K562 (cell line): Measurements from ENCODE around the gene KL.

Source experiments
- ARNT ChIP-seq, 2 experiments: fragments of 450-650 bp; IDR thresholded peaks; 2 replicates each; pipeline ENCODE4 v1.6.1; 2016; ENCODE audit warnings: mild to moderate bottlenecking in 1 of 2
- CTCF ChIP-seq, 3 experiments: IDR thresholded peaks in 2 of 3; conservative IDR thresholded peaks in 1 of 3; 2 replicates each; pipeline ENCODE4 v1.5.1; 2011 to 2012; ENCODE audit warnings: low read length in 3 of 3, mild to moderate bottlenecking in 3 of 3, control low read depth in 2 of 3, improper control_type of control experiment in 1 of 3, inconsistent platforms in 1 of 3, low read depth in 1 of 3, mixed read lengths in 1 of 3, moderate library complexity in 1 of 3; ENCODE audit not compliant: insufficient read depth in 2 of 3
- E2F8 ChIP-seq: fragments of 450-650 bp; IDR thresholded peaks from 2 replicates; pipeline ENCODE4 v1.7.1; 2018; ENCODE audit warnings: mild to moderate bottlenecking, low read depth; ENCODE audit not compliant: partially characterized antibody
- EZH2 ChIP-seq: IDR thresholded peaks from 2 replicates; pipeline ENCODE4 v1.6.1; 2012; ENCODE audit warnings: low read depth, mild to moderate bottlenecking, inconsistent platforms, low read length, borderline replicate concordance
- FOXK1 ChIP-seq: sonication (generic); formaldehyde crosslinking; IDR thresholded peaks from 2 replicates; pipeline ENCODE4 v1.8.0; 2022; ENCODE audit warnings: missing genetic modification reagents, mild to moderate bottlenecking, borderline replicate concordance
- MEF2D ChIP-seq: conservative IDR thresholded peaks from 2 replicates; pipeline ENCODE4 v1.6.1; 2016; ENCODE audit warnings: low read depth, missing genetic modification characterization, missing compliant biosample characterization
- NCOA2 ChIP-seq, 2 experiments: fragments of 450-650 bp; IDR thresholded peaks; 2 replicates each; pipeline ENCODE4 v1.6.1; 2018; ENCODE audit warnings: mild to moderate bottlenecking in 2 of 2, moderate library complexity in 1 of 2; ENCODE audit not compliant: partially characterized antibody in 2 of 2
- NR2C2 ChIP-seq, 2 experiments: fragments of 200-800 bp in 1 of 2; sonication (Bioruptor generic) in 1 of 2; sonication (generic) in 1 of 2; formaldehyde crosslinking in 1 of 2; IDR thresholded peaks; 2 replicates each; pipeline versions ENCODE4 v1.6.1 to v1.8.0; 2016 to 2022; ENCODE audit warnings: mild to moderate bottlenecking in 1 of 2, missing compliant biosample characterization in 1 of 2, missing genetic modification characterization in 1 of 2, missing genetic modification reagents in 1 of 2
- REST ChIP-seq, 2 experiments: fragments of 450-650 bp; formaldehyde crosslinking in 1 of 2; IDR thresholded peaks; 2 replicates each; pipeline versions ENCODE4 v1.4.0 to v1.6.1; 2014 to 2020; ENCODE audit warnings: mild to moderate bottlenecking in 2 of 2, borderline replicate concordance in 1 of 2, low read depth in 1 of 2
- RFX5 ChIP-seq: IDR thresholded peaks from 2 replicates; pipeline ENCODE4 v1.6.1; 2011; ENCODE audit warnings: low read depth, mild to moderate bottlenecking, improper control_type of control experiment, low read length
- TFAP4 ChIP-seq: sonication (generic); formaldehyde crosslinking; IDR thresholded peaks from 2 replicates; pipeline ENCODE4 v1.8.0; 2022; ENCODE audit warnings: missing genetic modification reagents, mild to moderate bottlenecking, moderate library complexity, borderline replicate concordance
- USF1 ChIP-seq: sonication (generic); formaldehyde crosslinking; IDR thresholded peaks from 2 replicates; pipeline ENCODE4 v1.9.0; 2022; ENCODE audit warnings: mild to moderate bottlenecking, missing genetic modification reagents
- ZNF121 ChIP-seq: sonication (generic); formaldehyde crosslinking; conservative IDR thresholded peaks from 2 replicates; pipeline ENCODE4 v1.8.0; 2022; ENCODE audit warnings: missing genetic modification reagents

- TF ChIP-seq CTCF (IDR thresholded peaks at IDR 0.05 in 2 of 3, conservative IDR thresholded peaks at IDR 0.05 in 1 of 3; ENCODE audit: insufficient read depth in 2 of 3, low read depth in 1 of 3, low read length in 3 of 3) (no peak), FOXK1 (CRISPR knock-in tag) (no peak), E2F8 (no peak), REST (IDR thresholded peaks at IDR 0.05; ENCODE audit: borderline replicate concordance) (no peak), REST (CRISPR knock-in tag; IDR thresholded peaks at IDR 0.05; ENCODE audit: low read depth) (no peak), NCOA2 (IDR thresholded peaks at IDR 0.05; ENCODE audit: partially characterized antibody in 2 of 2) (no peak), NR2C2 (CRISPR knock-in tag; IDR thresholded peaks at IDR 0.05) (no peak), NR2C2 (tag; IDR thresholded peaks at IDR 0.05) (no peak), ARNT (IDR thresholded peaks at IDR 0.05) (no peak), RFX5 (no peak), ZNF121 (no peak), USF1 (CRISPR knock-in tag) (no peak), TFAP4 (CRISPR knock-in tag) (no peak), MEF2D (no peak), EZH2 (no peak)
Measured at GRCh38 chr13:33111414-33112110, 95.3 kb downstream of the KL start.
